ENCODE results near the gene CDK17.
"Not testable (repeated sequence)": the region's sequence is repeated elsewhere in the genome, so short reads cannot be mapped to it uniquely, and the experiment has no call there.

CDK17 gene

GRCh38 chr12:96399919-96400630 lies at the start of gene CDK17:
Gene CDK17, minus strand, starts transcription at chr12:96400439. Its CDS starts 65,603 bp downstream, at chr12:96334836.
- DNase-seq (ENCODE audit: low spot score) = peak; percentile 87

- DNase-seq (ENCODE audit: low spot score) = peak; percentile 96
These were observed 48.1 kb upstream of the CDK17 start for GRCh38 chr12:96448300-96448699.

- DNase-seq (ENCODE audit: low spot score) = no peak
These were observed 47.0 kb upstream of the CDK17 start for GRCh38 chr12:96447256-96447655.

GRCh38 chr12:96445691-96446583 lies 45.7 kb upstream of the CDK17 start:
- peak; percentile 98 for DNase-seq (ENCODE audit: low spot score)

GRCh38 chr12:96444399-96444798 lies 44.2 kb upstream of the CDK17 start:
- no peak for DNase-seq (ENCODE audit: low spot score)

- no peak for DNase-seq (ENCODE audit: low spot score)
These were observed 42.7 kb upstream of the CDK17 start for GRCh38 chr12:96442906-96443305.

GRCh38 chr12:96441816-96442215 lies 41.6 kb upstream of the CDK17 start:
- no peak for DNase-seq (ENCODE audit: low spot score)

GRCh38 chr12:96438330-96438729 lies 38.1 kb upstream of the CDK17 start:
- peak; percentile 70 for DNase-seq (ENCODE audit: low spot score)

GRCh38 chr12:96437171-96437445 lies 36.9 kb upstream of the CDK17 start:
- DNase-seq (ENCODE audit: low spot score) = no peak

- DNase-seq (ENCODE audit: low spot score) = peak; percentile 97
These were observed 36.3 kb upstream of the CDK17 start for GRCh38 chr12:96436366-96437170.

- DNase-seq (ENCODE audit: low spot score) = peak; percentile 63
These were observed 33.9 kb upstream of the CDK17 start for GRCh38 chr12:96434107-96434506.

- not testable (repeated sequence) for DNase-seq (ENCODE audit: low spot score)
These were observed 32.5 kb upstream of the CDK17 start for GRCh38 chr12:96432496-96433321.

- no peak for DNase-seq (ENCODE audit: low spot score)
These were observed 30.8 kb upstream of the CDK17 start for GRCh38 chr12:96431067-96431466.

GRCh38 chr12:96427269-96427729 lies 27.1 kb upstream of the CDK17 start:
- DNase-seq (ENCODE audit: low spot score) = peak; percentile 100

- no peak for DNase-seq (ENCODE audit: low spot score)
These were observed 25.7 kb upstream of the CDK17 start for GRCh38 chr12:96425951-96426350.

- DNase-seq (ENCODE audit: low spot score) = peak; percentile 96
These were observed 25.1 kb upstream of the CDK17 start for GRCh38 chr12:96425321-96425720.

- DNase-seq (ENCODE audit: low spot score) = peak; percentile 65
These were observed 24.4 kb upstream of the CDK17 start for GRCh38 chr12:96424601-96425000.

- no peak for DNase-seq (ENCODE audit: low spot score)
These were observed 22.0 kb upstream of the CDK17 start for GRCh38 chr12:96422192-96422591.

- no peak for DNase-seq (ENCODE audit: low spot score)
These were observed 20.8 kb upstream of the CDK17 start for GRCh38 chr12:96421014-96421413.

- no peak for DNase-seq (ENCODE audit: low spot score)
These were observed 20.1 kb upstream of the CDK17 start for GRCh38 chr12:96420277-96420835.

GRCh38 chr12:96419576-96420276 lies 19.5 kb upstream of the CDK17 start:
- DNase-seq (ENCODE audit: low spot score) = no peak
